ENCODE results near the gene ITGB1BP1. TPM values are rescaled to one million over a fixed set of nuclear protein-coding genes. Genes with fewer than 3 reads are reported as not detected.

The ITGB1BP1 gene
- total RNA-seq, 4 donors from 2014 or later = 21.4 to 28.0 (median 26.4) TPM

GRCh38 chr2:9390991-9391390 is 32.3 kb downstream of the ITGB1BP1 start:
- in situ Hi-C loops (cut with MboI; ENCODE audit: low sequenced_read_pairs in 4 of 4) = no loop called here
- peaks cover 0 to 4% of the 10 kb centered on the region in 2 donors for H3K36me3 ChIP-seq

DNA sequence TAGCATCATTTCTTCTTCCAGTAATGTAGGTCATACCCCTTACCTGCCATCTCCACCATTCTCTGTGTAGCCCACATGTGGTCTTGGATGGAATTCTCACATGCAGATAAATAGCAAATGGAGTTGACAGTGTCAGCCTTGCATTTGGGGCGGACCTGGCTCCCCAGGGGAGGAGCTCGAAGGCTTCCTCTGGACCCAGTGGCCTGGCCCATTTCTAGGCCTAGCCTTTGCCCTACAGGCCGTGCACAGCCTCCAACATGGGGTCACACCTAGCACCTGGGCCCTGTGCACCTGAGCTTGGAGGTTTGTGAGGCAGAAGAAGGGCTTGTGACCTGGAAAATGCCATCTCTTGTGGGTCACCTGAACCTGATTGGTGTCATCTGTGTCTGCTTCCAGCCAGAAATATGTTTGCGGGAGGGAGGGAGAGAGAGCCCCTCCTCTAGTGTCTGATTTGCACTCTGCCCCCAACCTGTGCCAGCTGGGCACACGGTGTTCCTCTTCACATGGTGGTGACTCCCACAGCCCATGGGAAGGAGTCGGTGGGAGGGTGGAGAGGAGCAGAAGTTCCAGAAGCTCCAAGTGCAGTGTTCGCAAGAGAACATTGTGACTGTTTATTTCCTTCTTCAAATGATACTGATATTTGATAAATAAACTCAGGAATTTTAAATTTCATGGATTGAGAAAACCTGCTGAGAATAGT is 33.0 kb downstream of the ITGB1BP1 start:
- H3K27me3 ChIP-seq = no peaks in the 10 kb centered on the region
- no peak overlapping the region for H3K27ac ChIP-seq
- in situ Hi-C loops (cut with MboI; ENCODE audit: low sequenced_read_pairs in 4 of 4) (no loop called here), intact Hi-C loops (cut with DNase I; ENCODE audit: low total_unique reads) (no loop called here)
- no peak for DNase-seq
- peaks cover 0 to 5% of the 10 kb centered on the region in 2 donors for H3K4me1 ChIP-seq
- no peak for ATAC-seq
- H3K9me3 ChIP-seq = no peaks in the 10 kb centered on the region
- H3K4me3 ChIP-seq = no peak overlapping the region
- H3K36me3 ChIP-seq = peaks cover 0 to 4% of the 10 kb centered on the region in 2 donors
- TF ChIP-seq, protein P1, sequence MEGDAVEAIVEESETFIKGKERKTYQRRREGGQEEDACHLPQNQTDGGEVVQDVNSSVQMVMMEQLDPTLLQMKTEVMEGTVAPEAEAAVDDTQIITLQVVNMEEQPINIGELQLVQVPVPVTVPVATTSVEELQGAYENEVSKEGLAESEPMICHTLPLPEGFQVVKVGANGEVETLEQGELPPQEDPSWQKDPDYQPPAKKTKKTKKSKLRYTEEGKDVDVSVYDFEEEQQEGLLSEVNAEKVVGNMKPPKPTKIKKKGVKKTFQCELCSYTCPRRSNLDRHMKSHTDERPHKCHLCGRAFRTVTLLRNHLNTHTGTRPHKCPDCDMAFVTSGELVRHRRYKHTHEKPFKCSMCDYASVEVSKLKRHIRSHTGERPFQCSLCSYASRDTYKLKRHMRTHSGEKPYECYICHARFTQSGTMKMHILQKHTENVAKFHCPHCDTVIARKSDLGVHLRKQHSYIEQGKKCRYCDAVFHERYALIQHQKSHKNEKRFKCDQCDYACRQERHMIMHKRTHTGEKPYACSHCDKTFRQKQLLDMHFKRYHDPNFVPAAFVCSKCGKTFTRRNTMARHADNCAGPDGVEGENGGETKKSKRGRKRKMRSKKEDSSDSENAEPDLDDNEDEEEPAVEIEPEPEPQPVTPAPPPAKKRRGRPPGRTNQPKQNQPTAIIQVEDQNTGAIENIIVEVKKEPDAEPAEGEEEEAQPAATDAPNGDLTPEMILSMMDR (IDR thresholded peaks at IDR 0.05 in 4 of 5, conservative IDR thresholded peaks at IDR 0.05 in 1 of 5) = no peak
- TF ChIP-seq POLR2A (IDR thresholded peaks at IDR 0.05) = no peak

More at GRCh38 chr2:9390991-9391390, 32.3 kb downstream of the ITGB1BP1 start:
- H3K4me1 ChIP-seq = peaks cover 0 to 5% of the 10 kb centered on the region in 2 donors
- TF ChIP-seq, protein P1 (IDR thresholded peaks at IDR 0.05 in 4 of 5, conservative IDR thresholded peaks at IDR 0.05 in 1 of 5) = no peak
- no peak for TF ChIP-seq POLR2A (IDR thresholded peaks at IDR 0.05)
- H3K27ac ChIP-seq = no peak overlapping the region
- ATAC-seq (no peak), DNase-seq (no peak)
- H3K27me3 ChIP-seq = no peaks in the 10 kb centered on the region
- intact Hi-C loops (cut with DNase I; ENCODE audit: low total_unique reads) = no loop called here
- H3K4me3 ChIP-seq = no peak overlapping the region
- H3K9me3 ChIP-seq = no peaks in the 10 kb centered on the region

DNA sequence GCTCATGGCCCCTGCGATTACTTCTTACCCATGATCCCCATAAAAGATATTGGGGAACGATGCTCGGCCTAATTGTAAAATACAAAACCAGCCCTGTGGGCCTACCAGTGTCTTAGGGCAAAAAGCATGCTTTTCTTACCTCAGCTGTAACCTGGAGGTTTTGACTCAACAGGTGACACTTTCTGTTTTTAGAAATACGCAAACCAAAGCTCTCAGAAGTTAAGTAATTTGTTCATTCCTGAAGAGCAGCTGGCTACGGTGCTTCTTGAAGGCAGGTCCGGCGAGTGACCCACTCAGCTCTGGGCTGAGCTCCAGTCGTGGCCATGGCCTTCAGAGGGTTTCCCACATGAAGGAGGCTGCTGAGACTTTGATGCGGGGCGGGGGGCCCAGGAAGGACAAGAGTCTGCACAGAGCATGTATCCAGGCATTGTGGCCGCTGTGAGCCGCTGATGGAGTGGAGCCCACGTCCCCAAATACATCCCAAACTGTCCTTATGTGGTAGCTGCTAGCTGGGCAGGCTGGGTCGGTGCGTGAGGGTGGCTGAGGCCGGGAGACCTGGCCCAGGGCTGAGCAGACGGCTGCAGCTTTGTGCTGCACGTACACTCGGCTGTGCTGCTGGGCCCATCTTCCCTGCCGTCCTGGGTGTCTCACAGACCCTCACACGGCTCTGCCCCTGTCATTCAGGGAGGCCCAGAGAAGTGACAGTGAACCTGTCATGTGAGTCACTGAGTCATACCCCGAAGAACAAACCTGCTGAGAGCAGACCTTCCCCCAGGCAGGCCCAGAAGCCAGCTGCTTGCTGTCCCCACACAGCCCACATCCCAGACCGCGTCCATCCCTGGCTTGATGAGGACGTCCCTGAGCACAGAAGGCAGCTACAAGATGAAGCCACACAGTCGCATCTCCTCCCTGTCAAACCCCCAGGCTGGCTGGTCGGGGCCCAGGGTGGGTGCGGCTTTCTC is 34.1 kb downstream of the ITGB1BP1 start:
- no peaks in the 10 kb centered on the region for H3K27me3 ChIP-seq
- DNase-seq = peak in 1 of 2 donors; percentile 6
- no peaks in the 10 kb centered on the region for H3K36me3 ChIP-seq
- H3K27ac ChIP-seq = no peak overlapping the region
- no peak for ATAC-seq
- TF ChIP-seq, protein P1 (IDR thresholded peaks at IDR 0.05 in 4 of 5, conservative IDR thresholded peaks at IDR 0.05 in 1 of 5) = no peak
- TF ChIP-seq POLR2A (IDR thresholded peaks at IDR 0.05) = no peak
- no peak overlapping the region for H3K4me3 ChIP-seq
- in situ Hi-C loops (cut with MboI; ENCODE audit: low sequenced_read_pairs in 4 of 4) = no loop called here
- H3K4me1 ChIP-seq = peaks cover 0 to 5% of the 10 kb centered on the region in 2 donors
- H3K9me3 ChIP-seq = no peaks in the 10 kb centered on the region
- intact Hi-C loops (cut with DNase I; ENCODE audit: low total_unique reads) = no loop called here

- Histone ChIP-seq H3K27ac (no peak overlapping the region), H3K27me3 (no peaks in the 10 kb centered on the region), H3K4me3 (no peak overlapping the region), H3K4me1 (no peaks in the 10 kb centered on the region), H3K36me3 (no peaks in the 10 kb centered on the region), H3K9me3 (no peaks in the 10 kb centered on the region)
- in situ Hi-C loops (cut with MboI; ENCODE audit: low sequenced_read_pairs in 4 of 4) (no loop called here), intact Hi-C loops (cut with DNase I; ENCODE audit: low total_unique reads) (no loop called here)
- TF ChIP-seq POLR2A (IDR thresholded peaks at IDR 0.05) = no peak
- TF ChIP-seq, protein P1 (IDR thresholded peaks at IDR 0.05 in 4 of 5, conservative IDR thresholded peaks at IDR 0.05 in 1 of 5) = no peak
- no peak for DNase-seq
- ATAC-seq = no peak
Measured at GRCh38 chr2:9388199-9388681, 35.1 kb downstream of the ITGB1BP1 start.

Data from gastrocnemius medialis (tissue), 4 donors.